Activated CD8-positive, alpha-beta memory T cell treated with anti-CD3 and anti-CD28 coated beads, Interleukin-2, amount 50 U/mL, for 1 hour (primary cell): Measurements from ENCODE around the gene CHCHD6.

Experiments
- DNase-seq: peaks from one replicate; pipeline ENCODE4 v3.0.0-alpha.2; 2020; ENCODE audit errors: extremely low read depth

Gene CHCHD6

DNA sequence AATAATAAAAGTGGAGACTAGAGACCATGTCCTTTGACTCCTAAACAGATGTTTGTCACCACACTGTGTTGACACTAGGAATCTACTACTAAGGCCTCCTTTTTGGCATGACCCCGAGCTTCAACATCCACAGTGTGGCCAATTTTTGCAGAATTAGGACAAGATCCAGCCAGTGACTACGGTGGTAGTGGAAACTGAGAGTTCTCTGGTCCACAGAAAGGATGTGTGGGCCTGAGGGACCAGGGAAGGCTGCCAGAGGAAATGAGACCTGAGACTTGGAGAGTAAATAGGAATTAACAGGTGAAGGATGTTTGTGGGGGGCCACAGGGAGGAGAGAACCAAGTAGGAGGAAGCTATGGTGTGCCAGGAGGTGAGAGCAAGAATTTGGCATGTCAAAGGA, 122.7 kb downstream of the CHCHD6 start:
- DNase-seq, result no peak

DNA sequence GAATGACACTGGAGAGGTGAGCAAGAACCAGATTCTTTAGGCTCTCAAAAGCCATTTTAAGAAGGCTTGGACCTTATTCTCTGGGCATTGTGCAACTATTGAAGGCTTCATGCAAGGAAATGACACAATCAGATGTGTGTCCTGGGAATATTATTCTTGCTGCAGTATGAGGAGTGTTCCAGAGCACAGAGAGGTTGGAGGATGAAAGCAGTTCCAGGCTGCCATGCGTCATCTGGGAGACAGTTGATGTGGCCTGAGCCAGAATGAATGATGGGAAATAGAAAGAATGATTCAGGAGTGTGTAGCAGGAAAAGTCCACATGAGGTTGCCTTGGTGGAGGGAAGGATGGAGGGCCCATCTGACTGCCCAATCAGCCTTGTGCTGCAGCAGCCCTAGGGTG, 123.1 kb downstream of the CHCHD6 start:
- no peak for DNase-seq

DNA sequence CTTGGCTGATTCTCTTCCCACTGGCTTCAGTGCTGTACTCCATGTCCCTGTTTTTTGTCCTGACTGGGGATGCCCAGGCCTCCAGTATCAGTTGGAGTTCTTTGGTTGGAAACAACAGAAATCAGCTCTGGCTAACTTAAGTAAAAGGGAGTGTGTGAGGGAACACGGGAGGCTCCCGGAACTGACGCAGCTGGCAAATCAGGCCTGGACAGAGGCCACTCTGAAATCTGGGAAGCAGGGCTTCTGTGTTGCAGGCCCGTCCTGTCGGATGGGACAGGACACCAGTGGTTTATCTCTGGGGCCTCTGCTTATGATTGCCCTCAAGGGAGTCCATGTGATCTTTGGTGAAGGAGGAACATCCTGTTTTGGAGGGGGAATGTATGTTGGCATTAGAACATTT, 124.3 kb downstream of the CHCHD6 start:
- DNase-seq, result no peak

DNA sequence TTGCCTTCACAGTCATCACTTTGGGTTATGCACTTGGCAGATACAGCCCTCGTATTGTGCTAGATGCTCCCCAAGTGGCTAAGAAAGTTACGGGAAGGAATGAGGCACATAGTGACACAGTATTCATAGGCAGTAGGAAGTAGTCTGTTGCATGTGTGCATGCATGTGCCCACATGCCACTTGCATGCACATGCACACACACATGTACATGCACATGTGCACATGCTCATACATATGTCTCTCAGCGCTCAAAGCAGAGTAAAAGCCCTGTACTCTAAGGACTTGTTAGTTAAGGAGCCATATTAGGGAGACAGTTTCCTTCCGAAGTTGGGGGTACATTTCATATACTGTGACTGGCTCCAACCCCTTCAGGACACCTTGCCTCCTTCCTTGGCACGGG, 128.9 kb downstream of the CHCHD6 start:
- no peak for DNase-seq

DNA sequence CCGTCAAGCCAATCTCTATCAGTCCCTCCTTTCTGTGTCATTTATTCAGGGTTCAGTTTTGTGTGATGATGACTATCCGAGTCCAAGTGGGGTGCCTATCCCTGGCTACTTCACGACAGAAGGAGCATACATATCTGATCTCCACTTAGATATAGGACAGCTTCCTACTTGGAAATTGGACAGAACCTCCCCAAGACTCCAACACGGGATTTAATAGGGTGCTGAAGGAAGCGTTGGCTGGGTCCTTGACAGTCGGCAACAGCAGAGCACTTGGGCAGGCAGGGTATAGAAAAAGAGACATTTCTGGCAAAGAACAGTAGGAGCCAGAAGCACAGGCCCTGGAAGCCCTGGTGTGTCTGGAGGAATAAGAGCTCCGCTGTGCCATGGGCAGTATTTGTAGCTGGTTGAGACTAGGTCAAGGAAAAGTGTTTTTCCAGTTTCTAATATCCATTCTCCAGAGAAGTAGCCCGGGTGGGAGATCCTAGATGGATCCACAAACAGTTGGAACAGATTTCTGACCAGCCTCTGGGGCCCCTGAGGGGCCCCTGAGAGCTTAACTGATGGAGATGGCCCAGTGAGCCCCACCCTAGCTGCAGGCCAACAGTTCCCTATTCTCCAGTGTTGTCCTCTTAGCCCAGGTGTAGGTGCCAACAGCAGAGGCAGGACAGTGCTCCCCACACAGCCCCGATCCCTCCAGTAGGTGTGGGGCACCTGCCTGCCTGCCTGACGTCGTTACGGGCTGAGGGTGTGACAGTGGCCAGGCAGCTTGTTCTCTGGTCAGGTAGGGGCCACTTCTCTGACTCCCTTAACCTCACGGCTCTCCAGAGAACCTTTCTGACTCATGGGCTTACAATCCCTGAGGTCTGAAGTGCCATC, 130.8 kb downstream of the CHCHD6 start:
- DNase-seq, result no peak

DNA sequence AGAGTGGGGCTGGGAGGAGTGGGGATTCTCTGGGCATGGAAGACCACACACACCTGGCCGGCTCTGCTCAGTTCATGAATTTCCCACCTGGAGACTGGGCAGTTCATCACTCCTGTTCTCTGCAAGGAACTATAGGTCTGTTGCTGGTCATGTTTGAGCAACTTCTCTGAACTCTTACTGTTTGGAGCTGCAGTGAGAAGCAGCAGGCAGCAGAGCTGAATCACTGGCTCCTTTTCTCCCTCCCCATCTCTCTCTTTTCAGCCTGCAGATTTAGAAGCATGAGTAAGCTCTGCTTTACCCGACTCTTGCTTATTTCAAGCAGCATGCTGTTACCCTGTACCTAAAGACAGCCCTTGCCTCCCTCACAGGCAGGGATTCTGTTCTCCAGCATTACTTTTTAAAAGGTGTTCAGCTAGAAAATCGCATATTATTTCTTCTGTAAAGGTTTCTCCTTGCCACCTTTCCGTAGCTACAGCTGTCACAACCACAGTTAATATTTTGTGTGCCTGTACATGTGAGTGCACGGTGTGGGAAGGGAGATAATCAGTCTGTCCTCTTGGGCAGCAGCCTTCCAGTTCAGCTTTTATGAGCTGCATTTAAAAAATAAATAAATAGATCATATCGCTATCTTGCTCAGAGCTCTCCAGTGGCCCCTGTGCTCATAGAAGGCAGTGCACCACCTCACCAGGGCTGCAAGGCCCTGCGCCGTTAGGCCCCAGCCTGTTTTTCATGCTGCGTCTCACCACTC, 131.6 kb downstream of the CHCHD6 start:
- no peak for DNase-seq

DNA sequence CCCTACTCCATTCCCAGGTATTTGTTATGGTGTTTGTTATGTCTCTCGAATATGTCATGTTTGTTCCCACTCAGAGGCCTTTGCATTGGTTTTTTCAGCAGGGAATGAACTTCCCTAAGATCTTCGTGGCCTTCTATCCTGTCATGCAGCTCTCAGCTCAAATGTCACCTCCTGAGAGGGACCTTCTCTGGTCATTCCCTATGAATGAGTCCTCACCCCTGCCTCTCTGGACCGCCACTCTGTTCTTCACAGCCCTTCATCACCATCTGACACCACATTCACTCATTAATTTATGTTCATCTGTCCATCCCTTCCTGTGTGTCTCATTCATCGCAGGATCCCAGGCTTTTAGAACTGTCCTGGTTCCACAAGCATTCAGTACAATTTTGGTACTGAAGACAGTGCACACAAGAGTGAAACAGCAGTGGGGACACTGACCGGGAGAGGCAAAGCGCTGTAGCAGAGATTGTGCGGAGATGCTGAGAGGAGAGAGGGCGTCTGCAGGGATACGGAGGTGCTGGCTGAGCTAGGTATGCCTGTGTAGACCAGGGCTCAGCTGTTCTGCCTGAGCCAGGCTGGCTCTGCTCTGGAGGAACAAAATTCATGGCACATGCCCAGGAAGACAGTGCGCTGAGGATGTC, 132.3 kb downstream of the CHCHD6 start:
- no peak for DNase-seq

DNA sequence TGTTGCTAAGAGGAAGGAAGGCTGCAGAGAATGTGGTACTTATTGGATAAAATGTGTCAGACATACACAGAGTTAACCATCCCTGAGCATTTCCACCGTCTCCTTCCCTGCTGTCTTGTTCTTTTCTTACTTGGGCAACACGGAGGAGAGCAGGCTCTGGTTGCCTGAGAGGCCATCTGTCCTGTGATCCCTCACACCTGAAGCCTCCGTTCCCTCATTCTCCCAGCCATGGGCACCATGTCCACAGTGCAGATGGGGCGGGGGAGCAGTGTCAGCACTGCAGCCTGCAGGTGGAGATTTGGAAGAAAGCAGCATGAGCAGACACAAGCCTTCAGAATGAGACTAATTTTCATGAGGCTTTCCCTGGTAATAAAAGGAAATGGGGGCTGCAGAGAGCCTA, 133.7 kb downstream of the CHCHD6 start:
- no peak for DNase-seq

DNA sequence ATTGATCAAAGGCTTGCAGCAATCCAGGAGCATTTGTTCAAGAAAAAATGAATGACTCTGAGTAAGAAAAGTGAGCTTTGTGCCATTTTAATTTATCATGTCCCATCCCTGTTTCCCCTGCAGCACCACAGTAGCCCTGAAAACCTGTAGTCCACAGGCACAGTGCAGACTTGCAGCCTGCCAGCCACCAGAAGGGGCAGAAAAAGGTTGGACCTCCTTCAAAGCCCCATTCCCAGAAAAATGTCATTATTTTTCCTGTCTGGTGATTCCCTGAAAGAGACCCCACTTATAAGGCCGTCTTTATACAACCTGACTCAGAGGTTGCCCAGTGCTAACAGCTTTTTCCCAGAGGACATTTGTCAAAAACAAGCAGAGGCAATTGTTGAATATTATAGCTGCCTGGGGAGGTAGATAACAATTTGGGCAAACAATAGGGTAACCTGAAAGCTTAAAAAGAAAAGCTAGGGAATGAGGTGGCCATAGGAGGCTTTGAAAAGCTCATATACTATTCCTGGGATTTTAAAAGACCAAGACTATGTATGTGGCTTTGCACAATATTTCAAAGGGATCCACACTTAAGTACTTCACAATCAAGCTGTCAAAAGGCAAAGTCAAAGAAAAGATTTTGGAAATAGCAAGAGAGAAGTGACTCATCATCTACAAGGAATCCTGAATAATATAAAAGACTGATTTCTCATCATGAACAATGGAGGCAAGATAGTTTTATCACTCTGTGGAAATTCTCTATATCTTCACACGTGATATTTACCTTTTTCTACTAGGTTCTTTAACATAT, 142.1 kb downstream of the CHCHD6 start:
- no peak for DNase-seq

DNA sequence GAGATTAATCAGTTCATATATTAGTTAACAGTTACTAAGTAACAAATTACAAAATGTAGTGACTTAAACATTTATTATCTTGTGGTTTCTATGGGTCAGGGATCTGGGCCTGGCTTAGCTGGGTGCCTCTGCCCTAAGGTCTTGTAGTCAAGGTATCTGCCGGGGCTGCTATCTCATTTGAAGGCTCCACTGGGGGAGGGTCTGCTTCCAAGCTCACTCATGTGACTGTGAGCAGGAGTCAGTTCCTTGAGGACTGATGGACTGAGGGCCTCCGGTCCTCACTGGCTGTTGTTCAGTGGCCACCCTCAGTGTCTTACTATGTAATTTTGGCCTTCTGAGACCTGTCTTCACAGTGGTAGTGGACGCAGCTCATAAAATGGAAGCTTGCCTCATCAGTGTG, 143.0 kb downstream of the CHCHD6 start:
- DNase-seq, result no peak

DNA sequence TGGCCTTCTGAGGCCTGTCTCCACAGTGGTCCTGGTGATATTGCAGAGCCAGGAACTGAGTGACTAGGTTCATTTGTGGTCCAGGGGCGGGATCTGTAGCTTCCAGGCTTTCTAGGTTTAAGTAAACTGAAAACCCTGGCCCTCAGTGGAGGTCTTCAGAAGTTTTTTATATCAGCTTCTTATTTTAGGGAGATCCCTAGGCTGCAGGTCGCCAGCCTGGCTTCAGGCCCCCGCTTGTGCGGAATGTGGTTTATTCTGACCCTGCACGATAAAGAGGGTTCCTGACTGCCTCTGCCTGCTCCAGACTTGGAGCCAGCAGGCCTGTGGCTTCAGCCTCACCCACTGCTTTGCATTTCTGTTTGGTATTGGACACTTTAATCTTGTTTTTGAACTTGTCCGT, 145.0 kb downstream of the CHCHD6 start:
- no peak for DNase-seq

DNA sequence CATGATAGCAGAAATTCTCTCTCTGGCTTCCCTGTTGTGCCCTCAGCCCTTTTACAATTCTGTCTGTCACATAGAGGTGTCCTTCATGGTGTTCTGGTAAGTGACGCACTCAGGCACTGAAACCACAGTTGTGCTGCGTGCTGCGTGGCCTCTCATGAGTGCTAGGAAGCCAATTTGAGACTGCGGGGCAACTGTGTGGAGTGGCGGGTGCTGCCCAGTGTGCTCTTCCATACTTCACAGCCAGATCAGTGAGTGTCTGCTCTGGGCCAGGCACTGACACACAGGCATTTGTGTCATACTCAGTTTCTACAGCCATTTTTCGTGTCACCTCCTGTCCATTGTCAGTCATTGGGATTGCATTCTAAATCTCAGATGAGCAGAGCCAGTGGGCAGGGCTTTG, 145.7 kb downstream of the CHCHD6 start:
- no peak for DNase-seq

DNA sequence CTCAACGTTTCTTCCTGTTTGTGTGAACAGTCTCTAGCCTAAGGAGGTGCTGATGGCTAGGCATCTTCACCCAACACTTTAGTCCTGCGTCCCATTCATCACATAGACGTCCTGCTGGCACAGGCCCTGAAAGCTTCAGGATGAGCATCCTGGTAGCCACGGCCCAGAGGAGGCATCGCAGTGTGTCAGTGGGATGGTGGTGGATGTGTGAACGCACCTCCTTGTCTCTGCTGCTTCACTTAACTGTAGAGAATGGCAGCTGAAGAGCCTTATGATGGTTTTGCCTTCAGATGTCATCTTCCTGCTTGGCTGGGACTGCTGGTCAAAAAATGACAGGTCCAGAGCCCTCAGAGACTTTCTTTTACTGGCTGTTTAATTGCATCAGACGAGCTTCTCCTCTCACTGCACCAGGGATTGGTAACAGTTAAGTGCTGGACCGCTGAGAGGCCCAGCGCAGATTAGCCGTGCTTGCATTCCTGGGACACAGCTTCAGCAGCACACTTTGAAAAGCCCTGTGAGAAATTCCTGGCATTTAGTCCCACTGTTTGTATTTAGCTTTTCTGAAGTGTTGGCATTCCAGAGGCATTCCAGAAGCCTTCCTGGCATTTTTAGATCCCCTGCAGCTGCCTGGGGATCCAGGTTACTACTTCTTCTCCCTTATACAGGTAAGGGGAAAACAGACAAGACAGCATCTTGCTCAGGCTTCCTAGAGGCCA, 146.5 kb downstream of the CHCHD6 start:
- DNase-seq, result no peak

DNA sequence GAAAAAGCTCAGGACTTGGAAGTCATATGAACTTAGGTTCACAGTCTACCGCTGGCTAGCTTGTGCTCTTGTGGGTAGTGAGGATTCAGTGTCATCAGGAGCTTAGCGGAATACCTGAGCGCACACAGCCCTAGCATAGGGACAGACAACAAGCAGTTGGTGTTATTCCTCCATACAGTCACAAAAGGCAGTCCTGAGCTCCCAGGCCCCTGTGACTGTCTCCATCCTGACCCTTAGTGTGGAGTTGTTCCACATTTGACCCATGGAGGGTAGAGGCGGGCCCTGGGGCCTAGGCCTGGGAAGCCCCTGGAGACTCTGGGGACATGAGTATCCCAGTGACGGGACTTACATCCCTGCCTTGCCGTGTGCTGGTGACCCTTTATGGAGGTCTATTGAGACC, 147.3 kb downstream of the CHCHD6 start:
- DNase-seq, result no peak

DNA sequence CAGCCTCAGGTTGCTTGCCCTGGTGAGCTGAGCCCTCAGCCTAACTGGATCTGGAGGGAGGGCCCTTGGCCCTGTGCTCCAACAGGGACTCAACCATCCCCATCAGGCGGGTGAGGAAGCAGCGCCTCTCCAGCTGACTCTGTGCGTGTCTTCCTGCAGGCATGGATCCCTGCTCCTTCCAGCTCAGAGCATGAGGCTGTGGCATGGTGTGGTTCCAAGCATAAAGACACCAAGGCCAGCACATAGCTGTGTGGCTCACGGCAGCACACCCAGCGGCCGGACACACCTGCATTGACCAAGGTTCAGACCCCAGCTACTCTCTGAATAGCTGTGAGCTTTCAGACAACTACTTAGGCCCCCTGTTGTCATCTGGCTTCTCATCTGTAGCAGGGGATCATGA, 147.9 kb downstream of the CHCHD6 start:
- DNase-seq, result no peak

DNA sequence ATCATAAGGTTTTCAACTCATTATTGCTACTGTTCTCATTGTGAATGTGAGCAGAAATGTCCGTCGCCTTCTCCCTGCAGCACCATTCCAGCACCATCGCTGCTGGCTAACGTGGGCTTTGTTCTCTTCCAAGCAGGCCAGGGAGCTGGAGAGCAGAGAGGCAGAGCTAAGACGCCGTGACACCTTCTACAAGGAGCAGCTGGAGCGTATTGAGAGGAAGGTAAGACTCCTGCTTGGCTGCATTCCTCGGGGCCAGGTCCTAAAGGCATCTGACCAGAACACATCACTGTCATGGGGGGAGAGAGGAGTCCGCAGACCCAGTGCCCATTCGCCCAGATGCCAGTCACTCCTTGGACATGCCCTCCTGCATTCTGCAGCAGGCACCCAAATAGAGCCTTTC, 148.5 kb downstream of the CHCHD6 start:
- no peak for DNase-seq

DNA sequence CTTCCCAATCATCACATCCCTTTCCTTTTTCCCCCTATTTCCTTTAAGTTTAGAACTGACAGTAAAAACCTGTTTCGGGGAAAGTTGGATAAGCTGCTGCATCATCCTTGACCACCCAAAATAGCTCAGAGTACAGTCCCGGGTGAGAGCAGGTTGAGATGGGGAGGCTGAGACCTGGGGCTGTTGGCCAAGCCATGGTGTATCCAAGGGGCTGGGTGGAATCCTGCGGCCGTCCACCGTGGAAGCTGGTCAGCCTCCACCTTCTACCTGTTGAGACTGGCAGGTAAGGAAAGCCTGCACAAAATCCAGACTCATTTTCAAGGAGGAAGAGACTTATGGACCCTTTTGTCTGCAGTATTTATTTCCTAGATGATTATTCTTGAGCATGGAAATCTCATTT, 150.6 kb downstream of the CHCHD6 start:
- no peak for DNase-seq

DNA sequence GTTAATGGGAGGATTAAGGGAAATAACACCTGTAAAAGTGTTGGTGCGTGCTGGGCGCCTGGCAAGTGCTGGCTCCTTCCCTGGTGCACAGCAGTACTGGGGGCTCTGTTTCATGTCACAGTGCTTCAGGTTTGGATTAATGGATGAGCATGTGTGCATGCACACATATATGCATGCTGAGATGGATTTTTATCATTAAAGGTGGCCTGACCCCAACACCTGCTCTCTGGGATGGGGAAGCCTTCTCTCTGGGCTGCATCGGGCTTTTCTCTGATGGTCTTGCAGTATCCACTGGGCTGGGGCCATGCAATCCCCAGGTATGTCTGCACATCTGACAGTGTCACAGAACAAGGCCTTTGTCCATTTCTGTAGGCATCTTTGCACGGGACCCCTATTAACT, 151.3 kb downstream of the CHCHD6 start:
- no peak for DNase-seq

DNA sequence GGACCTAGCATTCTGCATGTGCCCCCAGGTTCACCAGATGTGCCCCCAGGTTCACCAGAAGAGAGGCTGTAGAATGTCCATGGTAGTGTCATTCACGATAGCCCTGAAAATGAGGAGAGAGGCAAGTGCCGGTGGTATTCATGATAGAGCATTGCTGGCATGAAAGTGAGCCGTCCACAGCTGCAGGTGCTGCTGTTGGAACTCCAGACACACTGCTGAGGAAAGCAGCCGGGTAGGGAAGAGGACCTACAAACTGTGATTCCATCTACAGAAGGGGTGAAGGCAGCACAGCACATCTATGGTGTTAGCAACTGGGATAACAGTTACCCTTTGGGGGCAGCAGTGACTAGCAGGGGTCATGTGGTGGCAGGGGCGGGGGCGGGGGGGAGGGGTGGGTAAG, 153.9 kb downstream of the CHCHD6 start:
- DNase-seq, result no peak

DNA sequence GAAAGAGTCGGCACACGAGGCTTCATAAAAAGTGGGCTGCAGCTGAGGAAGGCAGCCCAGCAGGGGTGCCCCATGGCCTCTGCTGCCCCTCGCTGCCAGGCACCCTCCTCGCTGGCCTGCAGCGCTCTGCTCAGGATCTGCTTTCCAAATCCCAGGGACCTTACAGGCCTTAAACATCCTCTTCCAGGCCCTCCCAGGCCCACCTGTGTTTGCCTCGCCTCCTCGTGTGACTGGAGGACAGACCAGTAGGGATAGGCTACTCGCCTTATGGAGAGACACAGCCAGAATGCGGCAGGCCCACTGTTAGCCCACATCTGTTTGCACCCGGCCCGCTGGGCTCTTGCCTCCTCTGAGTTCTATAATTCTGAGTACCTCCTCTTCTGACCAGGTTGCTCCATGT, 154.4 kb downstream of the CHCHD6 start:
- DNase-seq, result no peak

DNA sequence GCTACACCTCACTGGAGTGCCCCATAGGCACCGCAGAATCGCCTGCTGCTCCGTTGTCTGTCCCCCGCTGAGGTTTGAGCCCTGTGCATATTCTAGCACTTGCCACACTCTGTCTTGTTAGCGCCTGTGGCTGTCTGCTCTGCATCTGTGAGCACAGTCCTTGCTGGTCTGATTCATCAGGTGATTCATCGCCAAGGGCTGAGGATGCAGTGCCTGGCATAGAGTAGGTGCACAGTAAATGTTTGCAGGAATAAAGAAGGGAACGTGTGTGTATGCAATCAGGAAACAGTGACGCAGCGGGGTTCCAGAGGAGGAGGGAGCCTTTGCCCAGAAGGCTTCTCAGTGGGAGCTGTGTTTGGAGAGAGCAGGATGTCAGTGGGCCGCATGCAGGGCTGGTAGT, 154.8 kb downstream of the CHCHD6 start:
- DNase-seq, result no peak
